ENCODE results near the gene PKD1L1.

The PKD1L1 gene

GRCh38 chr7:47778153-47778661, 170.1 kb downstream of the PKD1L1 start:
- no peaks in the 10 kb centered on the region for H3K36me3 Mint-ChIP-seq
- H3K4me1 Mint-ChIP-seq = no peaks in the 10 kb centered on the region
- H3K27me3 Mint-ChIP-seq = peaks cover 2% of the 10 kb centered on the region
- no peaks in the 10 kb centered on the region for H3K9me3 Mint-ChIP-seq
- no peak overlapping the region for H3K27ac Mint-ChIP-seq
- no peak overlapping the region for H3K4me3 Mint-ChIP-seq

DNA sequence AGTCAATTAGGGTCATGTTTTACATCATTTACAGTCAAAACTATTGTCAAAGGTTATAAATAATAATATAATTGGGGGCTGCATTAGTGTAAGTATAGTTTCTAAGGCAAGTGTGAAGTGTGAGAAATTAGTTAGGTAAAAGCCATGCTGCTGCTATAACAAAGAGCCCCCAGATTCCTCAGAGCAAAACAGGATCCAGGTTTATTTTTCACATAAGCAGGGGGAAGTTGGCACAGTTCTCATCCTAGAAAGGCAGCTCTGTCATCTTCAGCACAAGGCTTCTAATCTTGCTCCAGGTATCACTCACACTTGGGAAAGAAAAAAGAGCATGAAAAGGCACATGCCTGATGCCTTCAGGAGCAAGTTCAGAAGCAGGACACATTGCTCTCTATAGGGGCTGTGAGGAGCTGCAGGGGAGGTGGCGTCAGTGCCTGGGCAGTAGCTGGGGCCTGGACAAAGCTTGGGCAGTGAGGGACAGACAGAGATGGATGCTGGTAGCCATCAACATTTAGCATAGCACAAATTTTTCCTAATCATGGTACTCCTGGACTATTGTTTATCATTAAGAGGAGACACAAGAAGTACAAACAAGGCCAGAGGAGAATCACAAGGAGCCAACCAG, 170.6 kb downstream of the PKD1L1 start:
- H3K4me1 Mint-ChIP-seq = no peaks in the 10 kb centered on the region
- no peaks in the 10 kb centered on the region for H3K9me3 Mint-ChIP-seq
- peaks cover 2% of the 10 kb centered on the region for H3K27me3 Mint-ChIP-seq
- H3K4me3 Mint-ChIP-seq = no peak overlapping the region
- no peak overlapping the region for H3K27ac Mint-ChIP-seq
- H3K36me3 Mint-ChIP-seq = no peaks in the 10 kb centered on the region

DNA sequence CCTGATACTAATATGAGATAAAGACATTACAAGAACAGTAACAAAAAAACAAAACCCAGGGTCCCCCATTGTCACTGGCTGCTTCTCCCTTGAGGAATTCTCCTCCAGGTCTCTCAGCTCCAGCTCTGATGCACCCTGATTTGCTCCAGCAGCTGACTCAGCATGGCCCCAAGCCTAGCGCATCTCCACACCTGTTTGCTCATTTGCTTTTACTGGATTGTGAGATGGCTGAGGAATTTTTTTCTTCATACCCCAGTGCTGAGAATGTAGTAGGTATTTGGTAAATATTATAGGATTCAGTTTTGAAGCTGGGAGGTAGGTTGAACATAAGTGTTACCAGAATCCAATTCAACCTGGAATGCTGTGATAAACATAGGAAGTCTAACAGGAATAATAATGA, 171.9 kb downstream of the PKD1L1 start:
- Mint-ChIP-seq H3K27ac (no peak overlapping the region), H3K4me3 (no peak overlapping the region), H3K4me1 (no peaks in the 10 kb centered on the region), H3K27me3 (peaks cover 2% of the 10 kb centered on the region), H3K9me3 (no peaks in the 10 kb centered on the region), H3K36me3 (no peaks in the 10 kb centered on the region)

GRCh38 chr7:47775238-47775637, 173.0 kb downstream of the PKD1L1 start:
- Mint-ChIP-seq H3K36me3 (no peaks in the 10 kb centered on the region), H3K4me1 (no peaks in the 10 kb centered on the region), H3K9me3 (no peaks in the 10 kb centered on the region), H3K27me3 (peaks cover 2% of the 10 kb centered on the region), H3K4me3 (no peak overlapping the region), H3K27ac (no peak overlapping the region)

DNA sequence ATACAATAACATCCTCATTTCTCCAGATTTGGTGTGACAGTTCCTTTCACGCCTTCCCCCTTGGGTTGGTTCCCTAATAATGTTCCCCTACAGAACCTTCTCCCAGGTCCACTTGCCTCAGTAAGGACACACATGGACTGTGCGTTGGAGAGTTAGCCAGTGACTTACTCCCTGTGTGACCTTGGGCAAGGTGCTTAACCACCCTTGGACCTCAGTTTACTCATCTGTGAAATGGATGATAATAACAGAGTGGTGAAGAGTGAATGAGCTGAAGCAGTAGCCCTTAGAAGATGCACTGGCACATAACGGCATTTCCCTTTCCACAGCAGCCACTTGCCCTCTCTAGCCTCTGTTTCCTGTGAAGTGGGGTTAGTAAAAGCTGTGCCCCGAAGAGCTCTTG, 175.8 kb downstream of the PKD1L1 start:
- Mint-ChIP-seq H3K36me3 (no peaks in the 10 kb centered on the region), H3K4me1 (no peaks in the 10 kb centered on the region), H3K9me3 (peaks cover 9% of the 10 kb centered on the region), H3K4me3 (no peak overlapping the region), H3K27me3 (peaks cover 4% of the 10 kb centered on the region), H3K27ac (no peak overlapping the region)

DNA sequence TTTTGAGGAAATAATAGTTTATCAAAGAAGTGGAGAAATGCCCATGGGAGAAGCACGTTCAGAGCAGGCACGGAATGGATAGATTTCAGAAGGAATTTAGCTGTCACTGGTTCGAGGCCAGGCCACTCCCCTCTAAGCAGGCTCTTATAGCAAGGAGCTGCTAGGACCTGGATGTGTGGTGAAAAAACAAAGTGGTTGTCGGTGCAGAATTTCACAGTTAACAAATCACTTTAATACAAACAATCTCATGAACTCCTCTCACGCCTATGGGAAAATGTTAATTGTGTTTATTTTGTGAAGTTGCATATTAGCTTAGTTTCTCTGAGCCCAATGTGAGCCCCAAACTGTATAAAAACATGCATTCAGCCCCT, 176.3 kb downstream of the PKD1L1 start:
- H3K36me3 Mint-ChIP-seq = no peaks in the 10 kb centered on the region
- H3K9me3 Mint-ChIP-seq = peaks cover 9% of the 10 kb centered on the region
- no peaks in the 10 kb centered on the region for H3K4me1 Mint-ChIP-seq
- peaks cover 4% of the 10 kb centered on the region for H3K27me3 Mint-ChIP-seq
- no peak overlapping the region for H3K4me3 Mint-ChIP-seq
- no peak overlapping the region for H3K27ac Mint-ChIP-seq

GRCh38 chr7:47771336-47771989, 176.8 kb downstream of the PKD1L1 start:
- Mint-ChIP-seq H3K4me1 (no peaks in the 10 kb centered on the region), H3K9me3 (peaks cover 9% of the 10 kb centered on the region), H3K27ac (no peak overlapping the region), H3K4me3 (no peak overlapping the region), H3K27me3 (peaks cover 4% of the 10 kb centered on the region), H3K36me3 (no peaks in the 10 kb centered on the region)

- Mint-ChIP-seq H3K27ac (no peak overlapping the region), H3K4me1 (no peaks in the 10 kb centered on the region), H3K9me3 (peaks cover 9% of the 10 kb centered on the region), H3K27me3 (peaks cover 4% of the 10 kb centered on the region), H3K4me3 (no peak overlapping the region), H3K36me3 (no peaks in the 10 kb centered on the region)
Observed at GRCh38 chr7:47766126-47766525, 182.1 kb downstream of the PKD1L1 start.

DNA sequence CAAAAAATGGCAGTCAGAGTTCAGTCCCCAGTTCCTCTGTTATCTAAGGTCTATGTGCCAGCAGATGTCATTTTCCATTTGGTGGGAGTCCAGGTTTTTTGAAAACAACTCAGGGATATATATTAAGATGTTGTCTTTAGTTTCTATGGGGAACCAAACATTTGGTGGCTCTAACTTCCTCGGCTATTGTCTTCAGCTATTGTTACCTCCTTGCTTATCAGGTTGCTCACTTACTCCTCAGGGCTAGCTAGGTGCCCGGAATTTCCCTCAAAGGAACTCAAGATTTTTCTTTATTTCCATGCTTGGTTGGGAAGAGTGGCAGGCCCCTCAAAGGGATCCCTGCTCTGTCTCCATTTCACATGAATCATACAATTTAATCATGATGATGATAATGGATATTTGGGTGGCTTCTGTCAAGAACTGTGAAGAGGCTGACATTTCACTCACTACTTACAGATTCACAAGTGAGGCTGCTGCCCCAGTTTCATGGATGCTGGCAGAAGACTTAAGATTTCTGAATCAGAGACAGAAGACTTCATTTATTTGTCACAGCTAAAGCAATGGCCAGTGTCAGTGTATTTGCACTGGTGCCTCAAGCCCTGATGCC, 182.8 kb downstream of the PKD1L1 start:
- peaks cover 4% of the 10 kb centered on the region for H3K27me3 Mint-ChIP-seq
- no peak overlapping the region for H3K4me3 Mint-ChIP-seq
- peaks cover 9% of the 10 kb centered on the region for H3K9me3 Mint-ChIP-seq
- no peak overlapping the region for H3K27ac Mint-ChIP-seq
- H3K36me3 Mint-ChIP-seq = no peaks in the 10 kb centered on the region
- no peaks in the 10 kb centered on the region for H3K4me1 Mint-ChIP-seq

DNA sequence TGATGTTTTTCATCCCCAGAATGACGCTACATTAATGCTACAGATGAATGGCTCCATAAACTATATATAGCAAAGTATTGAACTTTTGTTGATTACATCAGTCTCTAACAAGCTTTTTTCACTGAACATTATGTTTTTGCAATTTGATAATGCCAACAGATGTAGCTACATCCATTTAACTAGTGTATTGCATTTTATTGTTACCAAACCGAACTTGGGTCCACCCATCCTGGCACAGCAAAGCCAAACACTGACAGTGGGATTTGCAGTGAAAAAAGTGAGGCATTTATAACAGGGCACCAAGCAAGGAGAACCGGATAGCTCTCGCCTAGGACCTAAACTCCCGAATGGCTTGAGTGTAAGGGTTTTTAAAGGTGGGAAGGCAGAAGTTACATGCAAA, 183.5 kb downstream of the PKD1L1 start:
- no peaks in the 10 kb centered on the region for H3K36me3 Mint-ChIP-seq
- H3K27me3 Mint-ChIP-seq = peaks cover 4% of the 10 kb centered on the region
- H3K4me1 Mint-ChIP-seq = no peaks in the 10 kb centered on the region
- no peak overlapping the region for H3K4me3 Mint-ChIP-seq
- no peak overlapping the region for H3K27ac Mint-ChIP-seq
- peaks cover 9% of the 10 kb centered on the region for H3K9me3 Mint-ChIP-seq

GRCh38 chr7:47763063-47763974, 184.9 kb downstream of the PKD1L1 start:
- no peaks in the 10 kb centered on the region for H3K36me3 Mint-ChIP-seq
- H3K27me3 Mint-ChIP-seq = peaks cover 4% of the 10 kb centered on the region
- H3K9me3 Mint-ChIP-seq = peaks cover 3% of the 10 kb centered on the region
- H3K4me1 Mint-ChIP-seq = no peaks in the 10 kb centered on the region
- no peak overlapping the region for H3K4me3 Mint-ChIP-seq
- H3K27ac Mint-ChIP-seq = no peak overlapping the region

DNA sequence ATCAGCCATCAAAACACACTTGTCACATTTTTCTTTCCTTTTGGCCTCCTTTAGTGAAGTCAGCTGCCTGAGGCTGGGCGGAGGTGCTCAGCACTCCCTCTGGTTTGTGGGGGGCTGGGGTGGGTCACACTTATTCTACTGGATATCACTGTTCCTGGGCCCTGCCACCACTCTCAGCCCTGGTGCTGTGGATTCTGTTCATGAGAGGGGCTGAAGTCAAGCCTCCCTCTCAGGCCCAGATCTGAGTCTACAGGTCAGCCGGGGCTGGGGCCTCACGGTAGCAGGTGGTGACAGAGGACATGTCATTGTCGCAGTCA, 185.6 kb downstream of the PKD1L1 start:
- Mint-ChIP-seq H3K9me3 (no peaks in the 10 kb centered on the region), H3K27ac (no peak overlapping the region), H3K36me3 (no peaks in the 10 kb centered on the region), H3K4me1 (no peaks in the 10 kb centered on the region), H3K4me3 (no peak overlapping the region), H3K27me3 (peaks cover 4% of the 10 kb centered on the region)

GRCh38 chr7:47762207-47762606, 186.1 kb downstream of the PKD1L1 start:
- Mint-ChIP-seq H3K27me3 (peaks cover 3% of the 10 kb centered on the region), H3K4me3 (no peak overlapping the region), H3K9me3 (no peaks in the 10 kb centered on the region)

DNA sequence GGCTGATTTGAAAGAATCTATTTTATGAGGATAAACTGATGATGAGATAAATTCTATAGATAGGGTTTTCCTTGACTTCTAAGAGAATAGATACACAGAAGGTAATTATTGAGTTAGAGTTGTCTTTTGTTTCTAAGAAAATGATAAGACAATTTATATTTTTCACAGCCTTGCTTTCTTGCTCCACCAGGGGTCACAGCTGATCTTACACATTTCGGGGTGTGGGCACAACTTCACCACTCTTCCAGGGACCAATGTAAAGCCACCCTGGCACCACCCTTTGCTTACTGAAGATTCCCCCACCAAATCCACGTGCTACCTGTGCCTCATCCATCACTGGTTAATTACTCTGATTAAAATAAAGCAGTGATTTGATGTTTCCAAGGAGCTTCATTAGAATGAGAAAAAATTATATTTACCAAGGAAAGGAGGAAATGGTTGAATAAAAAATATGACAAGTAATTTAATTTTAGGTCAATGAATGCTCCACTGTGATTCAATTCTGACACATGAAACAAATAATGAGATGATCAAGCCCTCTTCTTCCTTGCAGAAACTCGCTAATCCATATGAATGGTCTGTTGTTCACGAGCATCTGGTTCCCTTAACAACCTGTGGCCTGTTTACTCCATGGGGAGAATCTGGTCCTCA, 189.1 kb downstream of the PKD1L1 start:
- no peak overlapping the region for H3K4me3 Mint-ChIP-seq
- H3K4me1 Mint-ChIP-seq = no peaks in the 10 kb centered on the region
- no peaks in the 10 kb centered on the region for H3K9me3 Mint-ChIP-seq
- H3K27ac Mint-ChIP-seq = no peak overlapping the region
- peaks cover 2% of the 10 kb centered on the region for H3K27me3 Mint-ChIP-seq
- peaks cover 2% of the 10 kb centered on the region for H3K36me3 Mint-ChIP-seq

More at GRCh38 chr7:47762207-47762606, 186.1 kb downstream of the PKD1L1 start:
- H3K36me3 Mint-ChIP-seq = no peaks in the 10 kb centered on the region
- no peaks in the 10 kb centered on the region for H3K4me1 Mint-ChIP-seq
- H3K27ac Mint-ChIP-seq = no peak overlapping the region

GRCh38 chr7:47758546-47758945, 189.7 kb downstream of the PKD1L1 start:
- no peaks in the 10 kb centered on the region for H3K9me3 Mint-ChIP-seq
- no peak overlapping the region for H3K27ac Mint-ChIP-seq
- peaks cover 2% of the 10 kb centered on the region for H3K36me3 Mint-ChIP-seq
- H3K27me3 Mint-ChIP-seq = peaks cover 2% of the 10 kb centered on the region
- H3K4me3 Mint-ChIP-seq = no peak overlapping the region
- no peaks in the 10 kb centered on the region for H3K4me1 Mint-ChIP-seq
